GM19463 (cell line): ENCODE results near the gene UQCRC2.
A peak's percentile ranks its signal among the peaks of the same experiment; 100 is the strongest.
"Not testable (repeated sequence)": the region's sequence is repeated elsewhere in the genome, so short reads cannot be mapped to it uniquely, and the experiment has no call there.

Experiments used
- ATAC-seq: cut with Tn5 transposase; IDR thresholded peaks from one replicate; pipeline ENCODE4 v1.9.1; 2021; ENCODE audit warnings: mild to moderate bottlenecking, moderate library complexity; ENCODE audit not compliant: unreplicated experiment

The UQCRC2 gene

DNA sequence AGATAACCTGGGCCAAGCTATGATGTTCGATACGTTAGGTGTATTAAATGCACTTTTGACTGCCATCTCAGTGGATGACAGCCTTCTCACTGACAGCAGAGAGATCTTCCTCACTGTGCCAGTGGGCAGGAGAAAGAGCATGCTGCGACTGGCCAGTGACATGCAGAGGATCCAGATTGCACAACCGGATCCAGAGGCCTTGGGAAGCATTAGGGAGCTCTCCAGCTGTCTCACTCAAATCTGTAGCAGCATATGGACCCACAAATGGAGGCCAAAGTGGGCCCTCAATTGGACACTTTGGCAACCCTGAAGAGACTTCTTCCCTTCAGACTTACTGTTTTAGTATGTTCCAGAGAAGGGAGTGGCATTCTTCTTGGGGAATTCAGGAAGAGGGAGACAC, 26.9 kb downstream of the UQCRC2 start:
- ATAC-seq = no peak

DNA sequence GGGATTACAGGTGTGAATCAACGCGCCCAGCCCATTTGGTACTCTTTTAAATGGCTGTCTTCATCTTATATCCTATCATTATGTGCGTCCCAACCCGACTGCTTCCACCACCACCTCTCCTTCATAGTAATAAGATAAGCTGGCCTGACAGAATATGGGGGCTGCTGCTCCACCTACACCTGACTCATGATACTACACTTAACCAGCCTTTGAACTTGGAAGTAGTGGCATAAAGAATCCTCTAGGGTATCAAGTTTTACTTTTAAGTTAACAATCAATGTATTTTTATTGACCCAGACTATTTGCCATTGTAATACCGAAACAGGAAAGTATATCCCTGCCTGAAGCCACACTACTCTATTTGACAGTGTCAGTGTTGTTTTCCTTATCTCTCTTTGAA, 28.9 kb downstream of the UQCRC2 start:
- ATAC-seq = no peak

DNA sequence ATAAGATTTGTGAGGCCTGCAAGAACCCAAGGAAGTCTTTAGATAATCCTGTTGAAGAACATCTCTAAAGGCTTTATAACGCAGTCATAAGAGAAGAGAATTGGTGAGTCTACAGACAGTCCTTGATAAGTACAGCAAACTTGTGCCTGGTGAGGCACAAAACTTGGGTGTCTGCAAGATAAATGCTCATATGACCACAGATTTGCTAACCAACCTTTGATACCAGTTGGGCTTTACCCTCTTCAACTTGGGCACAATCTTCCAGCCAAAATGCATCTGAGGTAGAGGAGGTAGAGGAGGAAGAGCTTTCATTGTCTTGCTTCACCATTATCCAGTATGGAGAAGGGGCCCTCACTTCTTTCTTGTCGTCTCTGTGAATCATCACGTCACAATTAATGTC, 30.9 kb downstream of the UQCRC2 start:
- ATAC-seq = no peak

DNA sequence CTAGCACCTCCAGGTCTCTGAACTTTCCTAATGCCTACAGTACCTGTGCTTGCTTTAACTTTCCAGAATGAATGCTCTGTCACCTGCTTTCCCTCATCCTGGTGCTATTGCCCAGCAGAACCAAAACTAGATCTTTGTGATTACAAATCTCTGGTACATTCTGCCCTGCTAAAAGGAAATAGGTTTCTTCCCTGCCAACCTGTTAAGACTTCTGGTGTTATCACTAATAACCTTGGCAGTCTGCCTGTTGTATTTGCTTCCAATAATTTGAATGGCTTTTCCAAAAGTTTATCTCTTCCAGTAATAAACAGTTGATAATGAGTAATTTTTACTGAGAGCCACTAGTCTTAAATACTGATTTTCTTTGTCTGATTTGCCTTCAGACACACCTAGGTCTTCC, 32.4 kb downstream of the UQCRC2 start:
- no peak for ATAC-seq

DNA sequence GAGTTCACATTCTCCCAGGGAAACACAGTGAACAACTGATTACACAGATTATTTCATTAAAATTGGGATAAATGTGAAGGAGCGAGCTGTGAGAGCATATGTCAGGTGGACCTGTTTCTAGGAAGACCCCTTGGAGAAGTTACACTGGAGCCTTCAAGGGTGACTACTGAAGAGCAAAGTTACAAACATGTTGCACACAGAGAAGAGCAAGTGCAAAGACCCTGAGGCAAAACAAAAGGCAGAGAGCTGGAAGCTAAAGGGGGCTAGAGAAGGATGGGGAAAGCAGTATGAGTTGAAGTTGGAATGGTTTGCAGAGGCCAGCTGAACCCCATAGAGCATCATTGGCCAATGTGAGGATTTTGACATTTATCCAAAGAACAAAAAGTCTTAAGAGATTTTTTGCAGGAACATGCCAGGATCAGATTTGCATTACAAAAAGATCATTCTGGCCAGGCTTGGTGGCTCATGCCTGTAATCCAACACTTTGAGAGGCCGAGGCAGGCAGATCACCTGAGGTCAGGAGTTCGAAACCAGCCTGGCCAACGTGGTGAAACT, 33.6 kb downstream of the UQCRC2 start:
- ATAC-seq = no peak

DNA sequence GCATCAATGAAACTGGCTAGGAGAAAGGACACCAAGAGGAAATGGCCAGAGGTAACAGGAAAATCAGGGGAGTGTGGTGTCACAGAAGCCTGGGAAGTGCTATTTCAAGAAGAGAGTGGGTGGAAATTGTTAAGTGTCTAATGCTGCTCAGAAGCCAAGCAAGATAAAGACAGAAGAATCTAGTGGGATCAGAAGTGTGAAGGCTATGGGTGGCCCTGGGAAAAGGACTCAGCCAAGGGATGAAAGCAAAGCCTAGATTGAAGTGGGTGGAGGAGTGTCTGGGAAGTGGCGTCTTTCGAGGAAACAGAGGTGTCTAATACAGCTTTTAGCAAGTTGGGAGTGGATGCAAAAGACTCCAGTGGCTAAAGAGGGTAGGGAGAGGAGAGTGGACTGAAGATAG, 34.3 kb downstream of the UQCRC2 start:
- no peak for ATAC-seq

DNA sequence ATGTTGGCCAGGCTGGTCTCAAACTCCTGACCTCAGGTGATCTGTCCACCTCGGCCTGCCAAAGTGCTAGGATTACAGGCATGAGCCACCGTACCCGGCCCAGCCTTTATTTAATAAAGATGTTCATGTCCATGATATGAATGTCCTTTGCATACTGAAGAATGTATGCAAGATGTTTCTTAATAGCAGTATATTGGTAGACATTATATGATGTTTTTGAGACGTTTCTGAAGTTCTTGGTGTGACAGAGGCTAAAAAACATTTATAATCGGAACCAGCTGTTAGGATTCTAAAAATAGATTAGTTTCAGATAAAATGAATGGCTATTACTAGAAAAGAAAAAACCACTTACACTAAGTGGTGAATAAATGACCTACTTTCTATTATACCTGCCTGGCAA, 36.0 kb downstream of the UQCRC2 start:
- no peak for ATAC-seq

DNA sequence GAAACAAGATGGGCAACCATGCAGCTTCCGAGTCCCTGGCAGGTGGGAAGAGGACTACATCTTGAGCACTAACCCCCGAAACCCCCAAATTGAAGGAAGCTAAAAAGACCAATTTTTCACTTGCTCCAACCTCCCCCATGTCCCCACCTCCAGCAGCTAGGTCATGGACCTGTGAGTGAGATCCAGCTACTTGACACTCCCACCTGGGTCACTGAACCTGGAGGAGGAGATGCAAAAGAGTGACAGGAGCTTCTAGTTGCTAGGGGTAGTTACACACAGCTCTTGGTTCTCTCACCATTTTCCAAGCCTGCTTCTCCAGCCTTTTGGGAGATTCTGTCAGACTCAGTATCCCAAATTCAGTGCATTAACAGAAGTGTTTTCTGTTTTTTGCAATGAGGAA, 36.6 kb downstream of the UQCRC2 start:
- ATAC-seq = no peak

DNA sequence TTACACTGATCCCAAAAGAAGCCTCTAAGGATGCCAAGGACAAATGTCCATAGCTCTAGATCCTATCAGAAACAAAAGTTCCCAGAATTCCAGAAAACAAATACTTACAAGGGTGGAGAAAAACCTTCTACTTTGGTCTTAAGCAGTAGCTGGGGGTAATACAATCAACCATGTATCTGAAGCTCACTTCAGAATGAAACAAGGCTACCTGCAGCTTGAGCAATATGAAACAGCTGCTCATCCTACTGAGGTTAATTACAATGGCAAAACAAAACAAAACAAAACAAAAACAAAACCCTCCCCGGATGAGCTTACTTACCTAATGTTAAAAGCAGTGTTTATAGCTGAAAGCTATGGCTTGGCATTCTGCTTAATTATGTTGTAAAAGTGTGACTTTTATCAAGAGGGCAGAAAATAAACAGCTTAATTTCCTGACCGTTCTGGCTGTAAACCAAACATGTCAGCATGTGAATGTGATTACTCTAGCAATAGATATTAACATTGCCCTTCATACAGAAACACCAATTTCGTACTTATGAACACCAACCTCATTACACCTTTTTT, 37.3 kb downstream of the UQCRC2 start:
- no peak for ATAC-seq

DNA sequence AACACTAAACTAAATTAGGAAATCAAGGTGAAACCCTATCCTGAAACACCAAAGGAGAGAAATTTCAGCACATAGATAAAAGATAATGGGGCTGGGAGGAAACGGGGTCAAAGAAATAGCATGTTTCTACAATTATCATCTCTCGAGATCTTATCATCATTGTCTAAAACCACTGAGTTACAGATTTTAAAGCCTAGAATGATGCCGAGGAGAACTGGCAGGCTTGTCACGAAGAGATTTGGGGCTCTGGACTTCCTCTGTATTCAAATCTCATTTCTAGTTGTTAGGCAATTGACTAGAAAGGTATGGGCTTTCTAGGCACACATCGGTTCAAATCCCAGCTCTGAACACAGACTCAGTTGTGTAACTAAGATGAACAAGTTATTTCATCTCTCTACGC, 38.5 kb downstream of the UQCRC2 start:
- ATAC-seq = no peak

DNA sequence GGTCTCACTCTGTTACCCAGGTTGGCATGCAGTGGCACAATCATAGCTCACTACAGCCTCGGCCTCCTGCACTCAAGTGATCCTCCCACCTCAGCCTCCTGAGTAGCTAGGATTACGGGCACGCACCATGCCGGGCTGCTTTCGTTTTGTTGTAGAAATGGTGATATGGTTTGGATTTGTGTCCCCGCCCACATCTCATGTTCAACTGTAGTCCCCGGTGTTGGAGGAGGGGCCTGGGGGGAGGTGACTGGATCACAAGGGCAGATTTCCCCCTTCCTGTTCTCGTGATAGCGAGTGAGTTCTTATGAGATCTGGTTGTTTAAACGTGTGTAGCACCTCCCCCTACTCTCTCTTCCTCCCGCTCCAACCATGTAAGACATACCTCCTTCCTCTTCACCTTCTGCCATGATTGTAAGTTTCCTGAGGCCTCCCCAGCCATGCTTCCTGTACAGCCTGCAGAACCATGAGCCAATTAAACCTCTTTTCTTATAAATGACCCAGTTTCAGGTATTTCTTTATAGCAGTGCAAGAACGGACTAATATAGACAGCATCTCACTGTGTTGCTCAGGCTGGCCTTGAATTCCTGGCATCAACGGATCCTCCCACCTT, 41.8 kb downstream of the UQCRC2 start:
- no peak for ATAC-seq

DNA sequence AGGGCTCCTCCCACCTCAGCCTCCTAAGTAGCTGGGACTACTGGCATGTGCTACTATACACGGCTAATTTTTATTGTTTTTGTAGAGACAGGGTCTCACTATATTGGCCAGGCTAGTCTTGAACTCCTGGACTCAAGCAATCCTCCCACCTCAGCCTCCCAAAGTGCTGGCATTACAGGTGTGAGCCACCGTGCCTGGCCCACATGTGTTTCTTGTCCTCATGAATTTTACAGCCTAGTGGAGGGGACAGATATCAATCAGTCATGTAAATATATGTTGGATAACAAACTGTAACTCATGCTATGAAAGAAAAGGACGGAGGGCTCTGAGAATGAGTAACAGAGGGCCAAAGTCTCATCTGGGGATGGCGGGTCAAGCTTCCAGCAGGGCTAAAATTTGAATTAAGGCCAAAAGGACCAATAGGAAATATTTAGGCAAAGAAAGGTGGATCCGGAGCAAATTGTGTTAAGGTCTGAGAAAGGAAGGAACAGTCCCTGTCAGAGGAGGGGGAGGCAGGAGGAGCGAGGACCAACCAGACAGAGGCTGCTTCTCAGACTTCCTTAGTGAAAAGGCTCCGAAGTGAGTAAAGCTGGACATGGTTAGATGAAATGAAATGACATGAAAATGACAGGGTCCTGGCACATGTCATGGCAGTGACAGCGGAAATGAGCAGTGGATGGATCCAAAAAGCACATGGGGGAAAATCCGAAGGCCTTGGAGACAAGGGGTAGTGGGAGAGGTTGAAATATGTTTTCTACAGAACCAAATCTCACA, 43.9 kb downstream of the UQCRC2 start:
- ATAC-seq = no peak

DNA sequence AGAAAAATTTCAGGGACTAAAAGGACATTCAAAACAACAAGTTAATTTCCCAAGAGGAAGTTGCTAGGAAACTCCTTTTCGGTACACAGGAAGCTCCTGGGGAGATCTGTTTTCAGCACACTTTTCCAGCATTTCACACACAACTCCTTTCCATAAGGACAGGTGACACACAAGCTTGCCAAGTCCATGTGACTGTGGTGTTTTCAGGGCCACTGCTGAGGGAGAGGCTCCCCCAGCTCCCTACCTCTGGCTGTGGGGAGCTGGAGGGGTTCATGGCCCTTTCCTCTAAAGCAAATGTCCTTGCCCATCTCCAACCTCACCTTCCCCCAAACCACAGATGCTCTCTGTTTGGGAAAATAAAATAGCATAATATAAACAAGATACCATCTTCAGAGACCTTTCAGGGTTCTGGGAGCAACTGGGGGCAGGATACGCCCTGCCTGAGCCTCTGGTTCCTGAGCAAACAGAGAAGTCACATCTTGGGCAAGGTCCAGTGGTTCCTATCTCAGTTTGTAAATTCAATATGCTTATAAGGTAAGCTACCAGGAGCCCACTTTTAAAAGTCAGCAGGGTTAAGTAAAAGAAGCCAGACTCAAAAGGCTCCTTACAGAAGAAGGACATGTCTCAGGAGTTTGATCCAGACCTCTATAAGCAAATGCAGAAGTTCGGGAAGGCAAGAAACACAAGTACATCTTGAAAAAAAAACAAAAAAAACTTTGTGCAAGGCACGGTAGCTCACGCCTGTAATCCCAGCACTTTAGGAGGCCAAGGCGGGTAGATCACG, 44.7 kb downstream of the UQCRC2 start:
- no peak for ATAC-seq

DNA sequence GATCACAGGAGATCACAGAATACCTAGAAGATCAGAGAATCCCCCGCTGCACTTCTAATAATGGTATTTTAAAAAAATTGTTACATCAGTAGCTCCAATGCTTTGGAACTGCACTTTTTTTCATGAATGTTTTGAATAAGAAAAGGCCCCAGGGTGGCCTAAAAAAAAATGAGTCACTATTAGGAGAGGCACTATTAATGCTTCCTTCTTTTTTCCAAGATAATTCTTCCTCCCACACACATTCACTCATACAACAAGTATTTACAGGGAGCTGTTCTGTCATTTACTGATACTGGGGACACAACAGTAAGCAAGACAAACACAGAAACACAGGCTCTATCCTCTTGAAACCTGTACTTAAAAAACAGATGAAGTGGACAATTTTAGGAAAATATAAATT, 48.4 kb downstream of the UQCRC2 start:
- no peak for ATAC-seq

DNA sequence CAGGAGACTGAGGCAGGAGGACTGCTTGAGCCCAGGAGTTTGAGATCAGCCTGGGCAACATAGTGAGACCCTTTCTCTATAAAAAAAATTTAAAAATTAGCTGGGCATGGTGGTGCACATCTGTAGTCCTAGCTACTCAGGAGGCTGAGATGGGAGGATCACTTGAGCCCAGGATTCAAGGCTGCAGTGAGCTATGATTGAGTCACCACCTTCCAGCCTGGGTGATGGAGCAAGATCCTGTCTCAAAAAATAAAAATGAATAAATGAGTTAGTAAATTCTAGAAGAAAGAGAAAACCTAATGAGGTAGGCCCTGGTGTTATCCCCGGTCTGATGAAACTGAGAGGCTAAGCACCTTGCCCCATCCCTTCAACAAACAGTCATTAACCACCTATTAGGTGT, 48.9 kb downstream of the UQCRC2 start:
- not testable (repeated sequence) for ATAC-seq

DNA sequence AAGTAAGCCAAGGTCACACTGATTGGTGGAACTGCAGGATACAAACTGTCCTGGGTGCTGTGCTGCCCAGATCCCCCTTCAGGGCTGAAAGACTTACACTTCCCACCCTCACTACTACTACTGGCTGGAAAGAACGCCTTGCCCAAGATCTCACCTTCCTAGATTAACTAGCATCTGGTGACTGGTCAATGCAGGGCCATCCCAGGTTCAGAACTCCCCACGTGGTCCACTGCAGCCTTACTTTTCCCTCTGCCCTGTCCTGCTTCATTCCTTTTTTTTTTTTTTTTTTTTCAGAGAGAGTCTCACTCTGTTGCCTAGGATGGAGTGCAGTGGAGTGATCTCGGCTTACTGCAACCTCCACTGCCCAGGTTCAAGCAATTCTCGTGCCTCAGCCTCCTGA, 50.0 kb downstream of the UQCRC2 start:
- no peak for ATAC-seq

DNA sequence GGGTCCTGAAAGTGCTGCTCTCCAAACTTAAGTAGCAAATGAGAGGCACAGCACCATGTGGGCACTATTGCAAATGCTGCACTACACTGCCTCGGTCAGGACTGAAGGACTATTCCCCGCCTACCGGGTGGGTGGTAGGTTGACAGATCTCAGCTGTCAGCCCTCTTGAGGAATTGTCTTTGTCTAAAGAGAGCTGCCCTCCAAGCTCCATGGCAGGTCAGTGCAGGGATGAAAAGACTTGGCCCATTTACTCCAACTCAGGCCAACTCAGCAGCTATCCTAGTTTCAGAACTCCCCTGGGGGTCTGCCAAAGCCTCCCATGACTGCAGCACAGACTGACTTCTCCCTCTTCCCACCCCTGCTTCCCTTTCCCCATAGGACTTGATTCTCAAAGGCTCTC, 51.2 kb downstream of the UQCRC2 start:
- no peak for ATAC-seq

DNA sequence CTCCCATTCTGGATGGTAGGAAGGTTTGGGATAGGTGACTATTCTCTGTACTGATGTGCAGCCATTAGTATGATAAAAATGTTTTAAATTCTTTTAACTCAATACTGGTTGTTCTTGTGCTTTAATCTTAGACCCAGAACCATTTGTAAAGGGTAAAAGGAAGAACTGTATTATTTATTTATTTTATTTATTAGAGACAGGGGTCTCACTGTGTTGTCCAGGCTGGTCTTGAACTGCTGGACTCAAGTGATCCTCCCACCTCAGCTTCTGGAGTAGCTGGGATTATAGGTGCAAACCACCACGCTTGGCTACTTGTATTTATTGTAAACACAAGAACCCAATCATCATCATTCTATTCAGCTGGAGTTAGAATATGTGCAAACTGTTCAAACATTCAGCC, 52.6 kb downstream of the UQCRC2 start:
- ATAC-seq = no peak

DNA sequence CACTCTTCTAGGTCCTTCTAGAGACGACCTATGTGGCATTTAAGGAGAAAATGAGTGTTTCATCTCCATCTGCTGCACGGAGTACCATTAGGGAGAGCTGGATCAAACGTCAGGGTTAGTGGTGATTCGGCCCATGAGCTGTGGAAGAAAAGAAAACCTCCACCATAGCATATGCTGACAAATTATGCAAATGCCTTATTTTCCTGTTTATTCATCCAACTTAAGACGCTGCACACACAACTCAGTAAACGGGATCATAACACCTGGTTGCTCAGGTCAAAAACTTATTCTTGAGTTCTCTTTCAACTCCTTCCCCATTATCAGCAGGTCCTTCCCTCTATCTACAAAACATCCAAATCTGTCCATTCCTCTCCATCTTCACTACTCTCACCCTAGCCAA, 53.5 kb downstream of the UQCRC2 start:
- no peak for ATAC-seq

DNA sequence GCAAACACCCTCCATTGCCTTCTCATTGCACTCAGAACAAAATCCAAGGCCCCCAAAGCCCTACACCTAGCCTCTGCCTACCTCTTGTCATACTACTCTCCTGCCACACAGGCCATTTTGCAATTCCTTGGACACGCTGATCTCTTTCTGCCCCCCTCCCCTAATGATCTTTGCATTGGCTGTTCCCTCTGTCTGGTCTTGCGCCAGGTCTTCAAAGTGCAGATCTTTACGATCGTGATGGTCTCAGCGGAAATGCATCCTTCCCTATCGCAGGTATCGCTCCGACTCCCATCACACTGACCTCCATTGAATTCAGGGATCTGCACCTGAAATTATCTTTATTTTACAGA, 54.0 kb downstream of the UQCRC2 start:
- ATAC-seq = no peak

DNA sequence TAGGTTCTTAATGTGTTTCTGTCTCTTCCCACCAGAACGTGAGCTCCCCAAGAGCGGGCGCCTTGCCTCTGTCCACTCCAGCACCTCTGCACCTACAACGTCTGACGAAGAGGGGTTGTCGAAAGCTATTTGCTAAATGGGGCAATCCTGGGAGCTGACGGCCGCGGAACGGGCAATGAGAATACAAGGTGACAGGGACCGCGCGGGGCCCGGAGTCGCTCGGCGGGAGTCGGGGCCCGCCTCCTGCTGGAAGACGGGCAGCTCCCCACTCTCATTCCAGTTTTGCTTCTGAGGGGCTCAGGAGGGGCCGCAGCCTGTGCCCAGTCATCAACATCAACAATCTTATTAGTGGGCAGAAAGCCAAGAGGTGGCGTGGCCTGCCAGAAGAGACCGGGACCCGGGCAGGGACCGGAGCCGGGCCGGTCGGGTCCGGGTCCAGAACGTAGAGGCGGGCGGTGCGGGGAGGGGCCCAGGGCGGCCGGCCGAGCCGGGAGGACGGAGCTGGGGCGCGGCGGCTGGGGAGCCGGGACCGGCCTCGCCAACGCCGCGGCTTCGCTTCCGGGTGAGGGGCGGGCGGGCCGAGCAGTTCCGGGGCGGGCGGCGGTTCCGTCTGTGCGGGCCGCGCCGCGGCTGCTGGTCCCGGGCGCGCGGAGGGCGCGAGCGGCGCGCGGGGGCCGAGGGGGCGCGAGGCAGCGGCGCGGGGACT, 54.5 kb downstream of the UQCRC2 start, which contains the start of gene MOSMO:
MOSMO (plus strand) TSS at position 603 of the 706 bp plus-strand sequence. CDS start 191 bp downstream, outside the sequence.
- ATAC-seq = peak; percentile 74
